GM23338 (cell line): ENCODE data around the gene SMOC2. TPM values are rescaled to one million over a fixed set of nuclear protein-coding genes. Genes with fewer than 3 reads are reported as not detected.

Experiments used
- ATAC-seq: fragments of 200-7000 bp; cut with Tn5 transposase; 3 replicates; pipeline ENCODE4 v1.9.1; 2020
- DNase-seq: peaks from one replicate; pipeline ENCODE4 v3.0.0-alpha.2; 2015; ENCODE audit warnings: low spot score
- H2AFZ ChIP-seq: fragments of 200-600 bp; sonication (generic); 2 replicates; pipeline ENCODE4 v1.8.0; 2016; ENCODE audit warnings: antibody characterized with exemption, mild to moderate bottlenecking, moderate library complexity
- H3F3A ChIP-seq: fragments of 200-600 bp; sonication (generic); replicated peaks from 2 replicates; pipeline ENCODE4 v1.8.0; 2017; ENCODE audit warnings: antibody characterized with exemption, mixed run types, low read depth
- H3K27ac ChIP-seq: fragments of 200-600 bp; sonication (generic); 2 replicates; pipeline ENCODE4 v1.6.1; 2016; ENCODE audit warnings: low read depth
- H3K27me3 ChIP-seq: fragments of 200-600 bp; sonication (generic); 2 replicates; pipeline ENCODE4 v1.8.0; 2016; ENCODE audit warnings: mild to moderate bottlenecking, mixed run types, moderate library complexity; ENCODE audit not compliant: insufficient read depth
- H3K36me3 ChIP-seq: fragments of 200-600 bp; sonication (generic); 2 replicates; pipeline ENCODE4 v1.8.0; 2016; ENCODE audit warnings: mild to moderate bottlenecking; ENCODE audit not compliant: insufficient read depth
- H3K4me1 ChIP-seq: fragments of 200-600 bp; sonication (generic); 2 replicates; pipeline ENCODE4 v1.8.0; 2016; ENCODE audit warnings: mild to moderate bottlenecking, moderate library complexity; ENCODE audit not compliant: insufficient read depth
- H3K4me2 ChIP-seq: fragments of 200-600 bp; sonication (generic); 2 replicates; pipeline ENCODE4 v1.7.1; 2017; ENCODE audit warnings: mixed run types
- H3K4me3 ChIP-seq: fragments of 200-600 bp; sonication (generic); 2 replicates; pipeline ENCODE4 v1.6.1; 2016; ENCODE audit warnings: mixed run types
- H3K79me2 ChIP-seq: fragments of 200-600 bp; sonication (generic); replicated peaks from 2 replicates; pipeline ENCODE4 v1.8.0; 2017; ENCODE audit warnings: mild to moderate bottlenecking; ENCODE audit not compliant: insufficient read depth
- H3K9me2 ChIP-seq: fragments of 200-600 bp; sonication (generic); 2 replicates; pipeline ENCODE4 v1.8.0; 2017; ENCODE audit not compliant: insufficient read depth
- H4K20me1 ChIP-seq: fragments of 200-600 bp; sonication (generic); replicated peaks from 2 replicates; pipeline ENCODE4 v1.8.0; 2017; ENCODE audit warnings: mild to moderate bottlenecking; ENCODE audit not compliant: insufficient read depth
- H3K27ac Mint-ChIP-seq: 2 replicates; pipeline ENCODE4 v1.8.0; 2020; ENCODE audit warnings: inconsistent platforms, mild to moderate bottlenecking, moderate library complexity, mixed read lengths
- H3K27me3 Mint-ChIP-seq: 3 replicates; pipeline ENCODE4 v1.8.0; 2022; ENCODE audit warnings: low read depth, mild to moderate bottlenecking, moderate library complexity, mixed read lengths, inconsistent platforms; ENCODE audit not compliant: insufficient read depth, poor library complexity
- H3K36me3 Mint-ChIP-seq: 3 replicates; pipeline ENCODE4 v1.8.0; 2021; ENCODE audit warnings: low read depth, mild to moderate bottlenecking, inconsistent platforms, moderate library complexity, mixed read lengths
- H3K4me1 Mint-ChIP-seq: 3 replicates; pipeline ENCODE4 v1.8.0; 2020; ENCODE audit warnings: mild to moderate bottlenecking, inconsistent platforms, mixed read lengths
- H3K4me3 Mint-ChIP-seq: 3 replicates; pipeline ENCODE4 v1.8.0; 2021; ENCODE audit warnings: moderate library complexity, mild to moderate bottlenecking, inconsistent platforms, mixed read lengths
- H3K9me3 Mint-ChIP-seq: 3 replicates; pipeline ENCODE4 v1.8.0; 2020; ENCODE audit warnings: moderate library complexity, mild to moderate bottlenecking, inconsistent platforms, mixed read lengths
- EZH2 ChIP-seq: fragments of 200-600 bp; sonication (generic); IDR thresholded peaks from one replicate; pipeline ENCODE4 v1.8.0; 2017; ENCODE audit warnings: antibody characterized with exemption, mild to moderate bottlenecking, low read depth; ENCODE audit not compliant: unreplicated experiment
- EZH2phosphoT487 ChIP-seq: fragments of 200-600 bp; sonication (generic); IDR thresholded peaks from one replicate; pipeline ENCODE4 v1.8.1; 2018; ENCODE audit warnings: antibody characterized with exemption; ENCODE audit not compliant: unreplicated experiment
- POLR2AphosphoS5 ChIP-seq: IDR thresholded peaks from 2 replicates; pipeline ENCODE4 v1.6.1; 2016; ENCODE audit warnings: antibody characterized with exemption, low read depth
- ZNF114 ChIP-seq: fragments of 250-450 bp; sonication (Bioruptor Pico); IDR thresholded peaks from 2 replicates; pipeline ENCODE4 v1.5.0; 2020; ENCODE audit warnings: mild to moderate bottlenecking, moderate library complexity
- ZNF331 ChIP-seq: fragments of 250-450 bp; sonication (Bioruptor Pico); IDR thresholded peaks from 2 replicates; pipeline ENCODE4 v1.5.0; 2020; ENCODE audit warnings: low read depth, mild to moderate bottlenecking, moderate library complexity
- polyA plus RNA-seq: library from polyadenylated mRNA; unstranded; fragments of >200 nt; fragmentation: Nextera tagmentation; extraction: Ambion mirVana; gene quantifications from 2 replicates; pipeline ENCODE4 v1.2.1, GENCODE V29; 2016
- total RNA-seq: library from RNA; depleted of rRNA; stranded (reverse); fragments of >200 nt; shearing (Covaris generic); gene quantifications from 2 replicates; pipeline ENCODE4 v1.2.3, GENCODE V29; 2014
- TF ChIP-seq, protein P1 (sequence below): IDR thresholded peaks from 2 replicates; pipeline ENCODE4 v1.6.1; 2016; ENCODE audit warnings: antibody characterized with exemption
- TF ChIP-seq, protein P2 (sequence below): IDR thresholded peaks from one replicate; pipeline ENCODE4 v1.6.1; 2018; ENCODE audit warnings: antibody characterized with exemption; ENCODE audit not compliant: unreplicated experiment
- TF ChIP-seq, protein P3 (sequence below), 2 experiments: fragments of 200-600 bp in 1 of 2; sonication (generic) in 1 of 2; conservative IDR thresholded peaks; 2 replicates each; pipeline versions ENCODE4 v1.5.1 to v1.6.1; 2016 to 2017; ENCODE audit warnings: antibody characterized with exemption in 2 of 2, low read depth in 2 of 2, mild to moderate bottlenecking in 2 of 2, moderate library complexity in 1 of 2

Gene SMOC2
- total and polyA plus RNA-seq, 2 experiments from 2014 or later: 4.3 to 6.5 TPM

DNA sequence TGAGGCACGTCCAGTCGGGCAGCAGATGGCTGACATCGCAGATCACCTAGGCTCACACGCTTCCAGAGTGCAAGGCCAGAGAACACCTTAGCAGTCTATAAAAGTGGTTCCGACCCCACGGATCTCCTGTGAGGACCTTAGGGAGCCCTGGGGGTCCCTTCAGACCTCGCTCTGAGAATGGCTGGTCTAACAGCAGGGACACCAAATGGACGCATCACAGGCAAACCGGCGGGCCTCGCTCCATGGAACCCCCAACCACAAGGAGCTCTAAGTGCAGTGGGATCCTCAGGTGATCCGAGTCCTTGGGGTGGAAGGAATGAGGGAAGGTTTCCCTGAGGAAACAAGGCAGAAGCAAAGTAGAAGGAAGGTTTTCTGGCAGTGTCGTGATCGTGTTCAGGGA is 135.4 kb downstream of the SMOC2 start (continued):
- TF ChIP-seq, protein P1, sequence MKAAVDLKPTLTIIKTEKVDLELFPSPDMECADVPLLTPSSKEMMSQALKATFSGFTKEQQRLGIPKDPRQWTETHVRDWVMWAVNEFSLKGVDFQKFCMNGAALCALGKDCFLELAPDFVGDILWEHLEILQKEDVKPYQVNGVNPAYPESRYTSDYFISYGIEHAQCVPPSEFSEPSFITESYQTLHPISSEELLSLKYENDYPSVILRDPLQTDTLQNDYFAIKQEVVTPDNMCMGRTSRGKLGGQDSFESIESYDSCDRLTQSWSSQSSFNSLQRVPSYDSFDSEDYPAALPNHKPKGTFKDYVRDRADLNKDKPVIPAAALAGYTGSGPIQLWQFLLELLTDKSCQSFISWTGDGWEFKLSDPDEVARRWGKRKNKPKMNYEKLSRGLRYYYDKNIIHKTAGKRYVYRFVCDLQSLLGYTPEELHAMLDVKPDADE: no peak
- no peak for TF ChIP-seq POLR2AphosphoS5
- TF ChIP-seq, protein P2, sequence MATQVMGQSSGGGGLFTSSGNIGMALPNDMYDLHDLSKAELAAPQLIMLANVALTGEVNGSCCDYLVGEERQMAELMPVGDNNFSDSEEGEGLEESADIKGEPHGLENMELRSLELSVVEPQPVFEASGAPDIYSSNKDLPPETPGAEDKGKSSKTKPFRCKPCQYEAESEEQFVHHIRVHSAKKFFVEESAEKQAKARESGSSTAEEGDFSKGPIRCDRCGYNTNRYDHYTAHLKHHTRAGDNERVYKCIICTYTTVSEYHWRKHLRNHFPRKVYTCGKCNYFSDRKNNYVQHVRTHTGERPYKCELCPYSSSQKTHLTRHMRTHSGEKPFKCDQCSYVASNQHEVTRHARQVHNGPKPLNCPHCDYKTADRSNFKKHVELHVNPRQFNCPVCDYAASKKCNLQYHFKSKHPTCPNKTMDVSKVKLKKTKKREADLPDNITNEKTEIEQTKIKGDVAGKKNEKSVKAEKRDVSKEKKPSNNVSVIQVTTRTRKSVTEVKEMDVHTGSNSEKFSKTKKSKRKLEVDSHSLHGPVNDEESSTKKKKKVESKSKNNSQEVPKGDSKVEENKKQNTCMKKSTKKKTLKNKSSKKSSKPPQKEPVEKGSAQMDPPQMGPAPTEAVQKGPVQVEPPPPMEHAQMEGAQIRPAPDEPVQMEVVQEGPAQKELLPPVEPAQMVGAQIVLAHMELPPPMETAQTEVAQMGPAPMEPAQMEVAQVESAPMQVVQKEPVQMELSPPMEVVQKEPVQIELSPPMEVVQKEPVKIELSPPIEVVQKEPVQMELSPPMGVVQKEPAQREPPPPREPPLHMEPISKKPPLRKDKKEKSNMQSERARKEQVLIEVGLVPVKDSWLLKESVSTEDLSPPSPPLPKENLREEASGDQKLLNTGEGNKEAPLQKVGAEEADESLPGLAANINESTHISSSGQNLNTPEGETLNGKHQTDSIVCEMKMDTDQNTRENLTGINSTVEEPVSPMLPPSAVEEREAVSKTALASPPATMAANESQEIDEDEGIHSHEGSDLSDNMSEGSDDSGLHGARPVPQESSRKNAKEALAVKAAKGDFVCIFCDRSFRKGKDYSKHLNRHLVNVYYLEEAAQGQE: no peak
- TF ChIP-seq ZNF331 (CRISPR knock-in tag): no peak
- TF ChIP-seq ZNF114 (CRISPR knock-in tag): no peak
- TF ChIP-seq, protein P3, sequence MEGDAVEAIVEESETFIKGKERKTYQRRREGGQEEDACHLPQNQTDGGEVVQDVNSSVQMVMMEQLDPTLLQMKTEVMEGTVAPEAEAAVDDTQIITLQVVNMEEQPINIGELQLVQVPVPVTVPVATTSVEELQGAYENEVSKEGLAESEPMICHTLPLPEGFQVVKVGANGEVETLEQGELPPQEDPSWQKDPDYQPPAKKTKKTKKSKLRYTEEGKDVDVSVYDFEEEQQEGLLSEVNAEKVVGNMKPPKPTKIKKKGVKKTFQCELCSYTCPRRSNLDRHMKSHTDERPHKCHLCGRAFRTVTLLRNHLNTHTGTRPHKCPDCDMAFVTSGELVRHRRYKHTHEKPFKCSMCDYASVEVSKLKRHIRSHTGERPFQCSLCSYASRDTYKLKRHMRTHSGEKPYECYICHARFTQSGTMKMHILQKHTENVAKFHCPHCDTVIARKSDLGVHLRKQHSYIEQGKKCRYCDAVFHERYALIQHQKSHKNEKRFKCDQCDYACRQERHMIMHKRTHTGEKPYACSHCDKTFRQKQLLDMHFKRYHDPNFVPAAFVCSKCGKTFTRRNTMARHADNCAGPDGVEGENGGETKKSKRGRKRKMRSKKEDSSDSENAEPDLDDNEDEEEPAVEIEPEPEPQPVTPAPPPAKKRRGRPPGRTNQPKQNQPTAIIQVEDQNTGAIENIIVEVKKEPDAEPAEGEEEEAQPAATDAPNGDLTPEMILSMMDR (conservative IDR thresholded peaks at IDR 0.05; ENCODE audit: low read depth in 2 of 2): no peak
- no peak for TF ChIP-seq EZH2

DNA sequence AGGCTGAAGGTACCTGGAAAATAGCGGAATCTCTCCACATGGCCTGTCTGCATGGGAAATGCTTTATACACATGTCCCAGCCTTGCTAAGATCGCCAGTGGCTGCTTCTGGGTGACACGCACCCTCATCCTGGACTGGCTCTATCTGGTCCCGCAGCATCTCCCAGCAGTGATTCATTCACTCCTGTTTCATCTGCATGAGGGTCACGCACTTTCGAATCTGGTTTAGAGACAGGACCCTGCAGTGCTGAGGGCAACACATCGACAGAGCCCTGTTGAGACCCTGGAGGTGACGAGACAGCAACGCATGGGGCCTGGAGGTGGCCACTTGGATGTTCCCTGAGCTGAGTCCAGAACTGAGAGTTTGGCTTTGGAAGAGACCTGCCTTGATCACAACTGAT is 136.5 kb downstream of the SMOC2 start:
- no peak for TF ChIP-seq ZNF331 (CRISPR knock-in tag)
- no peak for TF ChIP-seq EZH2phosphoT487
- Histone ChIP-seq H3K36me3 (no peaks in the 10 kb centered on the region), H3K9me2 (no peaks in the 10 kb centered on the region), H3K79me2 (no peaks in the 10 kb centered on the region), H3K4me3 (no peak overlapping the region), H3F3A (no peaks in the 10 kb centered on the region), H3K4me2 (no peak overlapping the region), H4K20me1 (no peaks in the 10 kb centered on the region), H3K4me1 (no peaks in the 10 kb centered on the region), H3K27ac (no peak overlapping the region), H2AFZ (no peak overlapping the region), H3K27me3 (no peaks in the 10 kb centered on the region)
- no peak overlapping the region for H3K27ac Mint-ChIP-seq
- no peak overlapping the region for H3K4me3 Mint-ChIP-seq
- H3K27me3 Mint-ChIP-seq: peaks cover 6% of the 10 kb centered on the region
- H3K4me1 Mint-ChIP-seq: peaks cover 15% of the 10 kb centered on the region
- H3K9me3 Mint-ChIP-seq: no peaks in the 10 kb centered on the region
- DNase-seq: no peak
- H3K36me3 Mint-ChIP-seq: no peaks in the 10 kb centered on the region; the same call in 2 of the 3 replicates
- ATAC-seq: no peak
